HG02763 (cell line): ENCODE data around the gene CRY1.

Source experiments
- ATAC-seq: cut with Tn5 transposase; IDR thresholded peaks from one replicate; pipeline ENCODE4 v1.9.1; 2021; ENCODE audit warnings: mild to moderate bottlenecking, moderate library complexity; ENCODE audit not compliant: unreplicated experiment

CRY1 gene

DNA sequence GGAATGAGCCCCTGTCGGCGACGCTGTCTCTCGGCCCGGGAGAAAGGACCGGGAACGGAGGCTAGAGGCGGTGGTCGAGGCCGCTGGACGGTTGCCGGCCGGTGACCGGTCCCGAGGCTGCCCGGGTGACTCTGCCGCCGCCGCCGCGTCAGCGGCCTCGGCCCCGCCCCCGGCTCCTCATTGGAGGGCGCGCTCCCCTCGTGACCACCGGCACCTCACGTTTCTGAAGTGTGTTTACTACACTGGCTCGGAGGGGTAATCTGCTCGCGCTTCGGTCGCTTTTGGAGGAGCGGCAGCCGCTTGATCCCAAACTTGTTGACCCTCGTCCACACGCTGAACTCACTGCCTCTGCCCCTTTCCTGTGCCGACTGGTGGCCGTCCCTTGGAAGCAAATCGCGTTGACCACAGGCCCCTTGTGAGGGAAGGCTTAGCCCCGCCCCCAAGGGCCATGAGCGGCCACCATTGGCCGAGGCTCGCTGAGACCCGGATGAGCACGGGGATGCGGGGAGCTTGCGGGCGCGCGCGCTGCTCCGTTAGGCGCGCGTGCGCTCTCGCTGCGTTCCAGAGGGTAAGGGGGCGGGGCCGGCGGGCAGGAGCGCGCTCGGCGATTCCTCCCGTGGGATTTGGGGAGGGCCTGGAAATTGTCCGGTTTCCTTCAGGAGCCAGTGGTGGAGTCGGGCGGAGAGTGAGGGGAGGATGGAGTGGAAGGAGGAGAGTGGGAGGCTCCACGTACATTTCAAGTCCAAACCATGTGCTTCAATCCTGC lies at the start of gene CRY1:
Gene CRY1, minus strand, starts transcription at position 133 of the 766 bp plus-strand sequence. CDS start 588 bp downstream, outside the sequence.
- ATAC-seq: peak; percentile 76

DNA sequence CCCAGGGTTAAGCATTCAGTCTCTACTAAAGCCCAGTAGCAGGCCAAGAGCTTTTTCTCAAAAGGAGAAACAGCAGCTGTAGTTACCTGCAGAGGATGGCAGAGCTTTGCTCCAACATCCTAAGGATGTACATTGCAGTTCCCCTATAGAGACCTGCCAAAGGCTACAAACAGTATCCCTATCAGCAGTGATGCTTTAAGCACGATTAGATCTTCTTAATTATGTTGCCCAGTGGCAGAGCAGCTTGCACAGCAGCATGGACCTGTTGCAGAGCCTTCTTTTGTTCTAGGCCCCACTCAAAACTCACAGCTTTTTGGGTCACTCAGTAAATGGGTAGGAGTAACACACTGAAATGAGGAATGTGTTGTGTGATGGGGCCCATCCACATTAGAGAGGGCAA lies 46.4 kb upstream of the CRY1 start:
- ATAC-seq: no peak

DNA sequence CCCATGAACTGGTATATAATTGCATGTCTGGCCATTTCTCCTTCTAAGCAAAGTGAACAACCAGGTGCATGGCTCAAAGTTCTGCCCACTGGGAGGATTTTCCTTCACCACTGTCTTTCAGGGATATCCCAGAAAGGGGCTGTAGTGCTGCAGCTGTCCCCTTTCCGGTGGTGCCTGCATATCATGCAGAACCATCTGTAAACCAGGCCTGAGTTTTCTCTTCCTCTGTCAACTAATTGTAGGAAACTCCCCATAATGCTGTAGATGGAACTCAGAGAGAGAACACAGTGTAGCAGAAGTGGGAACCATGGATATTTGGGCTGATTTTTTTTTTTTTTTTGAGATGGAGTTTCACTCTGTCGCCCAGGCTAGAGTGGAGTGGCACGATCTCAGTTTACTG lies 45.6 kb upstream of the CRY1 start:
- ATAC-seq: no peak

DNA sequence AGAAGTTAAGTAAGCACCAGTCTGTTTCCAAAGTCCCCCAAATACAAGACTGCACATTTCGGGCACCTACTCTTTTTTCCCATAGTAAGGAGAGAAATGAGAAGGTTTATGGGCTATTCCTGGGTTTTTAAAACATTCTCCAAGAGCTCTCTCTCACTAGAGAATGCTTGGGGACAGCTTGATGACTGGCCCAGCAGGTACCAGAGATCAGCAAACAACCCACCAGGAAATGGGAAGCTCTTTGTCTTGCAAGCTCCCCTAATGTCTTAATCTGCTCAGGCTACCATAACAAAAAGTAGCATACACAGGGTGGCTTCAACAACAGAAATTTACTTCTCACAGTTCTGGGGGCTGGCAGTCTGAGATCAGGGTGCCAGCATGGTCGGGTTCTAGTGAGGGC lies 41.8 kb upstream of the CRY1 start:
- no peak for ATAC-seq

DNA sequence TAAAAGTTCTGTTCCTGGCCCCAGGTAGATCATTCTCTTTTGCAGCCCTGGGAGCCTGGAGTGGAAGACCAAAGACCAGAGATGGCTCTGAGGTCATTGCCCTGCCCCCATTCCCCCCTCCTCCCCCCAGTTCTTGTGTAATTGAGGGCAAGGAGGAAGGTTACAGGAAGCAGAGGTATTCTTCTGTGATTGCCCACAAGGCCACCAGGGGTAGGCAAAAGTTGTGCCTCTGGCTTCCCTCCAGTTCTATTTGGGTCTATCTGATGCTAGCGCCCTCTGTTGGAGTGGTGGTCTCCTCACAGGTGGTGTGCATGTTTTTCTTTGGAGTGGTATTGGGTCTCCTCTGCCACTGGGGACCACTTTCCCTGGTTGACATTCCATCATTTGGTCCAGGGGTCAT lies 41.2 kb upstream of the CRY1 start:
- no peak for ATAC-seq

DNA sequence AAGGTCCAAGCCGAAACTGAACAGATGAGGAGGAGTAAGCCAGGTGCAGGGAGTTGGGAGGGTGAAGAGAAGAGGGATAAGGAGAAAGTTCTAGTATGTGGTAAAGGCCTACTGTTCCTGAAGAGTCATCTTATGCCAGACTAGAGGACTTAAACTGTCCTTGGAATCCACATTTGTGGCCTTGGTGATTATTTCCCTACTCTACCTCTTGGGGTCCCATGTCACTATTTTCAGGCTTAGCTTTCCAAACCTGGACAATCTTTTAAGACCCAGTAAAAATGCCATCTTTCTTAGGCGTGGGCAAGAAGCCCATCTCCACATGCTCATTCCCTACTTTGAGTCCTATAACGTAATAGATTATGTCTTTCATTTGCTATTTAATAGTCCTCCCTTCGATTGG lies 40.1 kb upstream of the CRY1 start:
- ATAC-seq: no peak

DNA sequence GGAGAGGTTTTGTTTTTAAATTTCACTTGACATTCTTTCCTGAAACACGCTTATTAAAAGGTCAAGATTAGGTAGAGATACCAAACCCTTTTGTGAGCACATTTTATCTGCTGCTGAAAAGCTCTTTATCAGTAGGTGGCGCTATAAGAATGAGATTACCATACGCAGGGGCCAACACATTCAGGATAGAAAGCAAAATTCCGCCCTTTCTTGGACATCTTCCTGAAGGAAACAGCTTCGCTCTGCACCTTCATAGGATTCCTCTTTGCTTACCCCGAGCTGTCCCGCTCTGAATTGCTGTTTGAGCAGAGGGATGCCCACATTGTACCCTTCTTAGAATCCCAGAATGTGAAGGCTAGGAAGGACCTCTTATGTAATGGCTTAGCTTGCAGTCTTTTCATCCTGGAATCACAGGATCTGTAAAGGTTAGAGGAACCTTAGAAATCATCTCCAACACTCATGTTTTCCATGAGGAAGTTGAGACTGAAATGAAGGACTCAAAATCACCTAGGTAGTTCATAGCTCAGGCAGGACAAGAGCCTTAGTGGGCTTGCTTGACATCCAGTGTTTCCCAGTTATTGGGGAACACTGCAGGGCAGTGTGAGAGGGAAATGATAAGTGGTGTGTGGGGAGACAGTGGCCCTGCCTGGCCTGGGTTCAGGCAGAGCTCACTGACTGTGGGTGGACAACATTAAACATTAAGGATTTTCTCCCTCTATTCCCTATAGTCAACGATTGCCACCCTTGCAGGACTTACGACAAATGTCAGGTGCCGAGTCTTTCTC lies 38.7 kb upstream of the CRY1 start:
- no peak for ATAC-seq

DNA sequence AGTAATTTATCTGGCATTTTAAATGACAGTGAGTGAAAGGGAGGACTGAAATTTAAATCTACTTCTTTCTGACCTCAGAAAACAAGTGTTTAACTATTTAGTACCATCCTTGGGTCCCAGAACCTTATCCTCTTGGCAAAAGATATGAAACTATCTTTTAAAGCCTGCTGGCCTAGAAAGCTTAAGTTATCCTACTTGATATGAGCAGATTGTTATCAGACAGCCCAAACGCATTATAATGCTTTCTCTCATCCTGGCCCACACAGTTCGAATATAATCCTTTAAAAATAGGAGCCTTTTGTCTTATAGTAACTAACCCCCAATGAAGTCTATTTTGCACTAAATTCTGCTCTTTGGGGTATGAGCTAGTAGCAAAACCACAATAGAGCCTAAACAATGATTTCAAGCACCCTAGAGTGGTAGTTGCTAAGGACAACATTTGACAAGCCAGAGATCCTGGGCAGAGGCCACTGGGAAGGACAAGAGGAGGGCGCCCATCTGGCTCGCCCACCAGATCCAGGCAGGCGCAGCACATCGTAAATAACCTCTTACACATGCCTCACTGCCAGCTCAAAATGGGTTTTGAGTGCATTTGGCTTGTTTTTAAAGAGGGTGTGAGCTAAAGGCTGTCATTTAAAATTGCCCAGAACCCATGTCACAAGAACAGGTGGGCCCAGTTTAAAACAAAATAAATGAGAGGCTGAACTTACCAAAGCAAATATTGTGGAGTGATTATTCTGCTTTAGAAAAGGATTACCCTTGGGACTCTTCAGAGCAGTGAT lies 37.7 kb upstream of the CRY1 start:
- no peak for ATAC-seq

DNA sequence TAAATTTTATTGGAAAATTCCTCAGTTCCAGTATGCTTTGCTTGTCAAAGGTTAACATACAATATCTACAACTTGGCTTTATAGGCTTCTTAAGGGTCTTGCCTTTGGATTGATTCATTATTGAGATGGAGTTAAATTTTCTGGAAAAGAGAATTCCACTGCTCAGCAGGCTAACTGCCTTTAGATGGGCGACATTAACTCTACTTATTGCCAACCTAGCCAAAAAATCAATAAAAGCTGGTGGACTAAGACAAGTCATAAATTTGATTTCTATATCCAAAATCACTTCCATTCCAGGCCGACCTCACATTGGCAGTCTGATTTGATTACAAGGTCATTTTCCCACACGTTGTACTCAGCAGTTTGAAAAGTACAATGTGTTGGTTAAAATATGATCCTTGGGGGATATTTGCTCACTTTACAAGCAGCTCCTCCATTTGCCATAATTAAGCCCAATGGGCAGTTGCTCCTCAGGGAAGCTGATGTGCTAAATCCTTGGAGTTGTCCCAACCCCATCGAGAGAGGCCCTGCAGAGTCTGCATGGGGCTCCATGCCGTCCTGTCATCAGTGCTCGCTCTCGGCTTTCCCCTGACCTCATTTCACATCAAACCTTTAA lies 36.1 kb upstream of the CRY1 start:
- no peak for ATAC-seq

DNA sequence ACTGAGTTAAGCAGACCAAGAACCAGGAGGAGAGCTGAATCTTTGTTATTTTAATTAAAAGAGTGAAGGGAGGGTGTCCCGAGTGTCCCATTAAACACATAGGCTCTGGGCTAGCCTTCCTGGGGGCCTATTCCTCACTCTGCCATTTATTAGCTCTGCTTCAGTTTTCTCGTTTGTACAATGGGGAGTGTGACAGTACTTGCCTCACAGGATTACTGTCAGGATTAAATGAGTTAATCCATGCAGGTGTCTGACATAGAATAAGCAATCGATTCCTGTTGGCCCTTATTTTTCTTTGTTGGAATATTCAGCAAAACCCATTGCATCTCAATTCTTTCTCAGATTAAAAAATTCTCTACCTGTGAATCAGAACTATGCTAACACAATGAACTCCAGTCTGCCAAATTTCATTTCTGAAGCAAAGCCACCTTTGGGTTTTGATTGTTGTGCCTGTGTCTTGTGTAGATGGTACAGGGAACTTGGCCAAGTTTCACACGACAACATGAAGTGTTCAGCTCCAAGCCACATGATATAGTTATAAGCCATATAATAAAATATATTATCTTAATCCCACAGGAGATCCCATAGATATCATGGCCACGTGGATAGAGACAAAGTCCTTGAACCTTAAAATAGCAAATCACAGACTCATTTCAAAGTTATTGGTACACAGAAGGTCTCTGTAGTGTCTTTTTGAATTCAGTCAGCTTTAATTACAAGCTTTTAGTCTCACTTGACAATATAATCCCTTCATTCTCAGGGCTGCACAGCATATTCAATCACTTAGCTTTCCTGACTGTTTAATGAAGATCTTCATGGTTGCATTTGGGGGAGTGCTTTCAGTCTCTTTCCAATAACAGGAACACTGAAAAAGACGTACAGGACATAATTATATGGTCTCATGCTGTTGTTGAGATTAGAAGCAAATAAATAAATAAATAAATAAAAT lies 34.4 kb upstream of the CRY1 start:
- no peak for ATAC-seq

DNA sequence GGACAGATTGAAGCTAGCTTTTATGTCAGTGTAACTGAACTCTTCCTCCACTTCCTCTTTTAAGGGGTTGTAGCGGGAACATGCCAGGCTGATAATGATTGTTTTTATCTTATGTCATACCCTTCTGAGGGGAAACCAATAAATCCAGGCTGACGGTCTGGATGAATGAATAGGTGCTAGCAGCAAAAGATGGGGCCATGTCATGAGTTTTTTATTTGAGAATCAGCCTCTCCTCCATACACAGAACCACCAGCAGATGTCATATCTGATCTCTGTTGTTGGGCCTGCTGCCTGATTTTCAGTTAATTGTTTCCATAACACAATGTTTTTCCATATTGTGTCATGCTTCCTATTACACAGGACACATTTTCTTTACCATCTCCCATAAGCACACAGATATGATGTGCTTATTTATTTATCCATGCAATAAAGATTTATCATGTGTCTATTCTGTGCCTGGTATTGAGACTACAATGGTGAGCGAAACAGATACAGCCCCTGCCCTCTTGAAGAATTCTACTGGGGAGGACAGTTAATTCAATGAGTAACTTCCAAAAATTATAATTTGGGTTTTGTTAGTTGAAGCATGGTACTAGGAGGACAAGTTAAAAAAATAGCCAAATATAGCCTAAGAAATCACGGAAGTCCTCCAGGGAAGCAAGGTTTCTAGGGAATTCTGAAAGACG lies 33.6 kb upstream of the CRY1 start:
- ATAC-seq: no peak

DNA sequence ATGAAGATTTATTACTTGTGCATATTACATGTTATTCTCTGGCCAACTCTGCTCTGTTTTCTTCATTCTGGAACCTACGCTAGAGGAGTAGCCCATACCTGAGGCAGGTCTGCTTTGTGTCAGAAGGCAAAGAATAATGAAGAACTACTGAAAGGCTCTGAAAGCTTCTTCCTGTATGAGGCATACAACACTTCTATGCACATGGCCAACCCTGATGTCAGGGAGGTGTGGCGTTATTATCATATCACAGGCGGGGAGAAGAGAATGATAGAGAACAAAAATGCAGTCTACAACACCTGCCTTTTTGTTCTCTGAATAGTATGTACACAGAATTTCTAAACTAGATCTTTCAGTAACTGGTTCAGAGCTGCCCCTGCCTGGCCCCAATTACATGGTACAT lies 32.5 kb upstream of the CRY1 start:
- ATAC-seq: no peak

DNA sequence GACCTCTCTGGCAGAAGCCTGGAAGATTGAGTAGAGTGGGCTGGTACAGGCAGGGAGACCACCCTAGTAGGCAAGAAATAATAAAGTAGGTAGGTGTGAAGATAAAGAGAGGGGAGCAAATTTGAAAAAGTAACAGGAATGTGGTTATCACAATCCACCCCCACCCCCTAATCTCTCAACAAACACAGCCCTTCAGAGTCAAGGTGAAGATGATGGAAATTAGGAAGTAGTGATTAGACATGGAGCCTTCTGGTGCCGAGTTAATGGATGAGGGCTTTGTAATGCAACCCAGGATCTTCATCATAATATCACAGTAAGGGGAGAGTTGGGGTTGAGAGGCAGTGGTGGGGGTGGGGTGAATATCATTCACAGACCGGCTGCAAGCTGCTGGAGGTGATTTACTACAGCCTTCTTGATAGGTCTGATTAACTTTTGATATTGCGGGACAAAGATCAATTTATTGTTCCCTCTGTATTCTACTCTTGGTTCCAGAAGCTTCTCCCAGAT lies 29.2 kb upstream of the CRY1 start:
- no peak for ATAC-seq

DNA sequence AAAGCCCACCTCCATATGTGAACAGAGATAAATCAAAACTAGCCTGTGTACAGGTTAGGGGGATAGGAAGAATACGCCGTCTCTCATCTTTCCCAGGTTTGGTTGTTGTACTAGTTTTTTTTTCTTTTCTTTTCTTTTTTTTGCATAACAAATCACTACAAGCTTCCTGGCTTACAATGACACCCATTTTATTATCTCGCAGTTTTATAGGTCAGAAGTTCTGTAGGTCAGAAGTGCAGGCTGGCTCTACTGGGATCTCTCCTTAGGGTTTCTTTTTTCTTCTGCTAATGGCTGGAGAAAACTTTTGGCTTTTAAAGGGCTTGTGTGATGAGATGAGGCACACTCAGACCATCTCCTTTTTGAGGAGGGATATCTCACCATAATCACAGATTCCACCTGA lies 25.7 kb upstream of the CRY1 start:
- ATAC-seq: no peak

DNA sequence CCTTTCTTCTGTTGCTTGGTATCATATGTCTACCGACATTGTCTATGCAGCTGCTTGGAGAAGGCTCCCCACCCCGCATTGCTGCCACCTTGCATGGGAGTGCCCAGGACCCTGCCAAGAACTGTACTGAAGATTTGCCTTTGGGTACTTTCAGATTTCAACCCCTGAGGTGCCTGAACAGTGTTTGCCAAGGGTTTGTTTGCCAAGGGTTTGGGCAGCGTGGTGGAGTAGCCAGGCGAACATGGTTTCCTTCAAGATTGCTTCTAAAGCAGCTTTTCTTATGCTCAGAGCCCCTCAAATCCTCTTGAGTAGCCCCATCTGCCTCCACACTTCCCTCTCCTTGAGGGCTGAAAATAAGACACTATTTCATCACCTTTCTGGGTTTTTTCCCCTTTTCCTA lies 25.3 kb upstream of the CRY1 start:
- no peak for ATAC-seq

DNA sequence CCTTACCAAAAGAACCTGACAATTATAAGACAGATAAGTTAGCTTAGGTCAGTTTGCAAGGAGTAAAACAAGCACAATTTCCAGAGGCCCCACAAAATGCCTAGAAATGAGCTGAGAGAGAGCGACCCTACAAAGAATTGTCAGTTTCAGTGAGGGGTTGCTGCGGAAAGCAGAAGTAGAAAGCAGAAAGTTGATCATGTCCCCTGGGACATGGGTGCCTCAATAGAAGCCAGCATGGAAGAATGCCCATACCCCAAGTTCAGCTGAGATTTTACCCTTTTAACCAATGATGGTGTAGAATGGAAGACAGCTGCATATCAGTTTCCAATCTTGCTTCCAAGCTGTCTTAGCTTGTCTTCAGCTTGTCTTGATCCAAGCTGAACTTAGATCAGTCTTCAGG lies 21.8 kb upstream of the CRY1 start:
- no peak for ATAC-seq

DNA sequence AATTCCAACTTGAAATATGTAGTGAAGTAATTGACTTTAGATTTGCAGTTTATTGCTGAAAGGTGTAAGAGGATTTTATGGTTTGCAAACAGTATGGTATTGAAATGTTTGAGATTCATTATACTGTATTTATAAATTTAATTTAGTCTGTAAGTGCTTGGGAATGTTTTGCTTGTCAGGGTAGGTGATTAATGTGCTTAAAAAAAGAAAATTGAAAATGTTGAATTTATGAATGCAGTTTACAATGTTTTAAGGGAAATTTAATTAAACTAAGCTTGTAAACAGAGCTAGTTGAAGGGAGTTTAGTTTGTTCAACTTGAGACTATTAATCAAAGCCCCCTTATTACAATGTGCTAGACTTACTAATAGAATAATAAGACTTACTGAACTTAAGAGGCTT lies 18.0 kb upstream of the CRY1 start:
- no peak for ATAC-seq

DNA sequence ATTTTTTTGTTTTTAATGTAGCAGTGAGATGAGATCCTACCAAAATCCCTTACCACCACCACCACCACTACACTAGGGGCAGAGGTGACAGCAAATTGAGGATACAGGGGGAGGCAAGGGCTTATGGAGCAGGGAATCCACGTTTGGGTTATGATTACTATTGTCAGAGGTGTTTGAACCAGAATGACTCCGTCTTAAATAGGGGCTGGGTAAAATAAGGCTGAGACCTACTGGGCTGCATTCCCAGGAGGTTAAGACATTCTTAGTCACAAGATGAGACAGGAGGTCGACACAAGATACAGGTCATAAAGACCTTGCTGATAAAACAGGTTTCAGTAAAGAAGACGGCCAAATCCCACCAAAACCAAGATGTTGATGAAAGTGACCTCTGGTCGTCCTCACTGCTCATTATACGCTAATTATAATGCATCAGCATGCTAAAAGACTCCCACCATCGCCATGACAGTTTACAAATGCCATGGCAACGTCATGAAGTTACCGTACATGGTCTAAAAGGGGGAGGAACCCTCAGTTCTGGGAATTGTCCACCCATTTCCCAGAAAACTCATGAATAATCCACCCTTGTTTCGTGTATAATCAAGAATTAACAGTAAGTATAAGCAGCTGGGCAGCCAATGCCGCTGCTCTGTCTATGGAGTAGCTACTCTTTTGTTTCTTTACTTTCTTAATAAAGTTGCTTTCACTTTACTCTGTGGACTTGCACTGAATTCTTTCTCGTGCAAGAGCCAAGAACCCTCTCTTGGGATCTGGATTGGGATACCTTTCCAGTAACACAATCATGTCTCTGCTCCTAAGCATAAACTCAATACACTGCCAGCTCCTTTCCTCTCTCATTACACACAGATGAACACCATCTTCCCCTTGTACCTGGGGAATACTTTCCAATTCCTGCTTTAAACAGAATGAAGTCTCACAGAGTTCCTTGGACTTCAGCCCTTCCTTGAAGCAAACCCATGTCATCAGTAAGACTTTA lies 16.7 kb upstream of the CRY1 start:
- ATAC-seq: no peak
